GM03348 (cell line): ENCODE results near the gene WASHC4.

Source experiments
- DNase-seq: peaks from one replicate; pipeline ENCODE4 v3.0.0; 2012; ENCODE audit warnings: low spot score

The WASHC4 gene

GRCh38 chr12:105209091-105209490, 101.6 kb downstream of the WASHC4 start:
- DNase-seq = no peak

GRCh38 chr12:105212438-105212837, 104.9 kb downstream of the WASHC4 start:
- DNase-seq = peak; percentile 78

- no peak for DNase-seq
Observed at GRCh38 chr12:105214148-105214547, 106.6 kb downstream of the WASHC4 start.

- peak; percentile 18 for DNase-seq
Observed at GRCh38 chr12:105214670-105215375, 107.3 kb downstream of the WASHC4 start.

DNA sequence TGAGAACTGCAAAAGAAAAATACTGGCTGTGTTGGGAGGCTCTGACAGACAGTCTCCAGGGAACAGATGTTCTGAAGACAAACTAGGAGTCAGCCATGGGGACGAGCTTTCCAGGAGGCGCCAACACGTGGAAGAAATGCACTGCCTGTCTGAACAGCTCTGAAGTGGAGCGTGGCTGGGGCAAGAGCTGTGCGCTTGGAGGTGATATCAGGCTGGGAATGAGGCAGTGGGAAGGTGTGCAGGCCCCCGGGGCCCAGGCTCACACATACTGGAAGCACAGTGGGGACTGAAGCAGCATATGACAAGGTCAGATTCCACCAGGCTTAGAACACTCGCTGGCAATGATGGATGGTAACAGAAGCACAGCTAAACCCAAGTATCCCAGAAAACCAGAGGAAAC, 110.9 kb downstream of the WASHC4 start:
- DNase-seq = peak; percentile 29
